Raji (cell line): Measurements from ENCODE around the gene PTGES.

Experiments used
- POLR2A ChIP-seq: IDR thresholded peaks from 2 replicates; pipeline ENCODE4 v1.6.1; 2011; ENCODE audit warnings: low read depth, low read length, control low read depth; ENCODE audit not compliant: insufficient read depth

The PTGES gene

DNA sequence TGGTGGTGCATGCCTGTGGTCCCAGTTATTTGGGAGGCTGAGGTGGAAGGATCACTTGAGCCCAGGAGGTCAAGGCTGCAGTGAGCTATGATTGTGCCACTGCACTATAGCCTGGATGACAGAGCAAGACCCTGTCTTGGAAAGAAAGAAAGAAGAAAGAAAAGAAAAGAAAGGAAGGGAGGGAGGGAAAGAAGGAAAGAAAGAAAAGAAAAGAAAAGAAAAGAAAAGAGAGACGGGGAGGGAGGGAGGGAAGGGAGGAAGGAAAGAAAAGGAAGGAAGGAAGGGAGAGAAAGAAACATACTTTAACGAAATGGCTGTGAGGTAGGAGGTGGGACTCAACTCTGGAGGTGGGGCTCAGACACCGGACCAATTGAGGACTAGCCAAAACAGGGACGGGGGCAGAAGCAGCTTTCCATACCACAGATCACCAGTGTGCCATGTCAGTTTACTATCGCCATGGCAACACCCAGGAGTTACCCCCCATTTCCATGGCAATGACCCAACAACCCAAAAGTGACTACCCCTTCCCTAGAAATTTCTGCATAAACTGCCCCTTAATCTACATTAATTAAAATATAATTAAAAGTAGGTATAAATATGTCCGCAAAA, 21.3 kb downstream of the PTGES start:
- TF ChIP-seq POLR2A, result no peak

DNA sequence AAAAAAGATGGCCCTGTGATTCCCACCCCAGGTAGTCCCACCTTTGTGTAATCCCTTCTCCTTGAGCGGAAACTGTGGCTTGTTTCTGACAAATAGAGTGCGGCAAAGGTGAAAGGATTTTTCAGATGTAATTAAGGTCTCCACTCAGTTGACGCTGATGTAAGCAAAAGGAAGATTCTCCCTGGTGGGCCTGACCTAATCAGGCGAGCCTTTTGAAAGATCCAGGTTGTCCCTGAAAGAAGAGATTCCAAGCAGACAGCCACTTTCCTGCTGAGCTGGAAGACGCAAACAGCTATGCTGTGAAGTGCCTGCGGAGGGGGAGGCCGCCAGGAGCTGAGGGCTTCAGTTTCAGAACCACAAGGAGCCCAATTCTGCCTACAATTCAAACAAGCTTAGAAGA, 24.1 kb downstream of the PTGES start:
- TF ChIP-seq POLR2A, result no peak

DNA sequence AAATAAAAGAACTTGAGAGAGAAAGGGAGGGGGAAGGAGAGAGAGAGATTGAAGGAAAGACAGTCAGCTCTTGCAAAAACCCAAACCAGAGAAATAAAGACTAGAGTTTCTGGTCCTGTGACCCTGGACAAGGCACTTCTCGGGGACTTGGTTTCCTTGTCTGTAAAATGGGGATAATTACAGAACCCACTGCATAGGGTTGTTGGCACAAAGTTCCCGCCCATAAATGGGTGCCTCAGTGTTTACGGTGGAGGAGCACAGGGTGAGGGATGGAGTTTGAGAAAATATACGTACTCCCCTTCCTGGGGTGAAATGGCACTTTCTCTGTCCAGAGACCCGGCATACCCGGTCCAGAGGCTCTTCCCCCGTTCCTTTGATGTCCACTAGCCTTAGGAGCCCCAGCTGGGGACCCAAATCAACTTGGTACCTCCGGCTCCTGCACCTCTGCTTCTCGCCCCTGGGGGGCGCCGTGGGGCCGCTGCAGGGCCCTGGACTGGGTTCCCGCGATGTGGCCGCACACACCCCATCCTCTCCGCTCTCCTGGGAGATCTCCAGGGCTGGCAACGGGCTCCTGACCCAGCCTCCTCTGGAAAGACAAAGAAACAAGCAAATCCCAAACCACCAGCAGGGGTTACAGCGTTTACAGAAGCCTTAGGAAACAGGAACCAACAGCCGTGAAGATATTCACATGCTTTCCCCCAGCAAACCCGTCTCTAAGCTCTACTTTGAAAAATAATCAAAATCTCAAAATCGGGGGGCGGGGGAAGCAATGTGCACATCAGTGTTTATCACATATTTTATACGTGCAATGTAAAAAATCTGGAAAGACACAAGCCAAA, 26.3 kb downstream of the PTGES start:
- TF ChIP-seq POLR2A, result no peak

DNA sequence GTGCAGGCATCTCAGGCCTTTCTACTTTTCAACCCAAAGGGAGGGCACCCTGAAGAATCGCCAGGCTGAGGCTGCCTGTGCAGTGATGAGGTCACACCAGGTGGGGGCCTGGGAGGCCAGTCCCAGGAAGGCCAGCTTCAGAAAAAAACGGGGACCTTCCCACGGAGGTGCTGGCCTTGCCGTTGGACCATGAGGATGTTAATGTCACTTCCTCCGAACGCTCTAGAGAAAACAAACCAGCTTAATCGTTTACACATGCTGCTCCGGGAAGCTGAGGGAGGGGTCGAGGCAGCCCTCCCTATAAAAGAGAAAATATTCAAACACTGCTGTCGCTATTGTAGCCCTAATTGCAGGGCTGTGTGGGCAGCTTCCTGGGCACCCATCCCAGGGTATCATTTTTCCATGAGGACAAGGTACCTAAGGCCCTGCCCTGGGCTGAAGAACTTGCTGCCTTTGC, 27.0 kb downstream of the PTGES start:
- TF ChIP-seq POLR2A, result no peak

DNA sequence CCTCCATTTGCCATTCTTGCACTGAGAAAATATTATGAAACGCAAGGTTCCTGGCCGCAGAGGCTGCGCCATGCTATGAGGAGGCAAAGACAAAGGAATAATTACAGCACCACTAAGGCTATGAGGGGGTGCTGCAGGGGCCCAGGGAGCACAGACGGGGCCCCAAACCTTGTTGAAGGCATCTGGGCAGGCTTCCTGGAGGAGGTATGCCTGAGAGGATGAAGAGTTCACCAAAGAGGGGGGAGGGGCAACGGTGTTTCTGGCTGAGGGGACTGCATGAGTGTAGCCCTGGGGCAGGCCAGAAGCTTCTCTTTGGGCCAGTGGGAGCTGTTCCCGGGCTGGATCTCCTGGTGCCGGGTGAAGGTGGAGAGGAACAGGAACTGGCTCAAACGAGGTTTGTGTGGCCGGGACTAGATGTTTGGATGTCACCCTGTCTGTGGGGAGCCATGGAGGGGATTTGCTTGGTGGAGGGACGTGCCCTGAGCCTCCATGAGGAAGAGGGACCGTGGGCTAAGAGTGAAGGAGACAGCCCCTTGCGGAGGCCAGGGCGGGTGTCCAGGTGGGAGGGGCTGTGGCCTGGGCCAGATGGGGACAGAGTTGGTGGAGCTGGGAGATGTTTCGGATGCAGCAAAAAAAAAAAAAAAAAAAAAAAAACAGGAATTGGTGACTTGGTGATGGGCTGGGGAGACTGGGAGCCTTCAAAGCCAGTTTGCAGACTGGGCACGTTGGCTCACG, 28.2 kb downstream of the PTGES start:
- no peak for TF ChIP-seq POLR2A

DNA sequence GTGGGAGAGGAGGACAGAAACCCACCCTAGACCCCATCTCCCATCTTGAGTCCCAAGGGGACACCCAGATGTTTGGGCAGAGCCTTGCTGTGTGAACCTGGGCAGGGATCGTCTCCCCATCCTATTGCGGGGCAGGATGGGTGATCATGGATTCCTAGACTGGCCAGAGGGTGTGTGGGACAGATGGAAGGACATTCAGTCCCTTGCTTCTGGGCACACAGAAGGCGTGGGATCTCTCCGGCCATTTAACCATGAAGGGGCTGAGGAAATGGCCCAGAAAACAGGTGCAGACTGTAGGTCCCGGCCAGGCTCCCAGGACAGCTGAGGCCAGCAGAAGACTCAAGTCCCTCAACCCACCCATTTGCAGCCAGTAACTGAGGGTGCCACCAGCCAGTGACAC, 29.9 kb downstream of the PTGES start:
- TF ChIP-seq POLR2A, result no peak

DNA sequence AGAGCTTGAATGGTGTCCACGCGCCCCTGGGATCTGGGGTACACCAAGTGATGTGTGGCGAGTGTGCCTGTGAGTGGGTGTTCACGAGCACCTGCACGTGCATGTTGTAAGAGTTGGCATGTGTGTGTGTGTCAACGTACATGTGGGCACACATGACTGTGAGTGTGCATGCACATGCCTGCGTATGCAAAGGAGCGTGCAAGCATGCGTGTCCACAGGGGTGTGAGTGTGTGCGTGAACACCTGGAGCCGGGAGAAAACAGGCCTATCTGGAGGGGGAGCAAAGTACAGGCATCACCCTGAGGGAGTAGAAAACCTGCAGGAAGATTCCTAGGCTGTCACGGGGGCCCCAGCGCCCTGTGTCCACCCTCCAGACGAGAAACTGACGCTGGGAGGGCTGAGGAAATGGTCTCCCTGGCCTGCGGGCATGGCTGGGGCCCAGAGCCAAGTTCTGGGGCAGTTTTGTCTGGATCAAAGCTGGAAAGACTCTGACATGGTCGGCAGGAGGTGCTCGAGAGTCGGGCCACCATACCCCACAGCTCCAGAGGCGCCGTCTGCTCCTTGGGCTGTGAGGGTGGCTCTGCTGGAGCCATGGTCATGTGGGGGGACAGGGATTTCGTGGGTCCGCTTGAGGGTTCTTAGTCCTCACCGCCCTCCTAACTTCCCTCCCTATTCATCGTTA, 31.8 kb downstream of the PTGES start:
- no peak for TF ChIP-seq POLR2A

DNA sequence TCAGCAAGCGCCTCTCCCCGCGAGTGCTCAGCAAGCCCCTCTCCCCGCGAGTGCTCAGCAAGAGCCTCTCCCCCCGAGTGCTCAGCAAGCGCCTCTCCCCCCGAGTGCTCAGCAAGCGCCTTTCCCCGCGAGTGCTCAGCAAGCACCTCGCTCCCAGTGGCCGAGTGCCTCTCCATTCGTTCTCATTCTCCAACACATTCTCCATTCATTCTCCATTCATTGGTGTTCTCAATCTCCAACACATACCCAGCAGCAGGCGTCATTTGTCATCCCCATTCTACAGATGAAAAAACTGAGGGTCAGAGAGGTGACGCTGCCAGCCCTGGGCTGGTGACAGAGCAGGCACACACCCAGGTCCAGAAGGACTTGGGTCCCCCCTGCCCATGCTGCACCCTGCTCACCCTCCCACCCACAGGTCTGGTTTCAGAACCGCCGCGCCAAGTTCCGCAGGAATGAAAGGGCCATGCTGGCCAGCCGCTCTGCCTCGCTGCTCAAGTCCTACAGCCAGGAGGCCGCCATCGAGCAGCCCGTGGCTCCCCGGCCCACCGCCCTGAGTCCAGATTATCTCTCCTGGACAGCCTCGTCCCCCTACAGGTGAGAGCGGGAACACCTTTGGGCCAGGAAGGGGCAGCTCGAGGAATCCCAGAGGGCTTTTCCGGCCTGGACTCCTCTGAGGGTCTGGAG, 32.5 kb downstream of the PTGES start:
- TF ChIP-seq POLR2A, result no peak

DNA sequence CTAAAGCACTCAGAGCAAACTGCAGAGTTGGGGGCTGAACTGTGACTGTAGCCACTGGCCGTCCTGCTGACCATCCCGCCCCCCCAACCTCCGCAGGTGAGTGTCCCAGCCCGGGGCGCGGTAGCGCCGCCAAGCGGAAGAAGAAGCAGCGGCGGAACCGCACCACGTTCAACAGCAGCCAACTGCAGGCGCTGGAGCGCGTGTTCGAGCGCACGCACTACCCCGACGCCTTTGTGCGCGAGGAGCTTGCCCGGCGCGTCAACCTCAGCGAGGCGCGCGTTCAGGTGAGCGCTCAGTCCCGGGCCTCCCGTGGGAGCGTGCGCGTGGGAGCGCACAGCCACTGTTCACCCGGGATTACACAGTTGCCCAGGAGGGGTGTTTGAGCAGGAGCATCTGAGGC, 33.7 kb downstream of the PTGES start:
- no peak for TF ChIP-seq POLR2A

DNA sequence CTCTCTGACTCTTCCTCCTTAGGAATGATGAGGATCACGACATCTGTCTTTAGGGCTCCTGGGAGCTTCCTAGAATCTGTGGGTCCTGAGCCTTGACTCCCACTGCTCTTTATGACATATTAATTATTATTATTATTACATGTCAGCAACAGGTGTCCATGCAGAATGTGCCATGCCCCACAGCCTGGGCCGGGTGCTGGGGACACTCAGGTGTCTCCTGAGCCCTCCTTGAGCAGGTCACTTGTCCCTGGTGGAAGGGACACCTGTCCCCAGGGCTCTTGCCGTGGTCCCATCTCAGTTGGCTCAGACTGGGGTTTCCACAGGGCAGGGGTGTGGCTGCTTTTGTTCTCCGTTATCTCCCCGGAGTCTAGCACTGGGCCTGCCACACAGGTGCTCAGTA, 34.2 kb downstream of the PTGES start:
- TF ChIP-seq POLR2A, result no peak

DNA sequence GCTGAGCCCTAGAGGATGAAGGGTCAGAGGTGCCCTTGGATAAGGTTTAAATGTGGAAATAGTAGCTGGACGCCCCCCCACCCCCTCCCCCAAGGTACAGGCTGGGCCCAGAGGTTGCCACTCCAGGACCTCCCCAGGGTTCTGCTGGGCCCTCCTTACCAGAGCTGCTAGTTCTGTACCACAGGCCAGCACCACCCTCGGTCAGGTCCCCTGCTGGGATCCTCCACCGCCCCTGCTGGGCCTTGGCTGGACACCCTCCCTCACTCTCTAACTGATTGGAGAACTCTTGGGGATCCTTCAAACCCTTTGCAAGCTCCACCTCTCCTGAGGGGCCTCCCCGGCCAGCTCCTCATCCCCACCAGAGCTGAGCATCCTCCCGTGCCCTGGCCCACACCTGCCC, 34.9 kb downstream of the PTGES start:
- TF ChIP-seq POLR2A, result no peak

DNA sequence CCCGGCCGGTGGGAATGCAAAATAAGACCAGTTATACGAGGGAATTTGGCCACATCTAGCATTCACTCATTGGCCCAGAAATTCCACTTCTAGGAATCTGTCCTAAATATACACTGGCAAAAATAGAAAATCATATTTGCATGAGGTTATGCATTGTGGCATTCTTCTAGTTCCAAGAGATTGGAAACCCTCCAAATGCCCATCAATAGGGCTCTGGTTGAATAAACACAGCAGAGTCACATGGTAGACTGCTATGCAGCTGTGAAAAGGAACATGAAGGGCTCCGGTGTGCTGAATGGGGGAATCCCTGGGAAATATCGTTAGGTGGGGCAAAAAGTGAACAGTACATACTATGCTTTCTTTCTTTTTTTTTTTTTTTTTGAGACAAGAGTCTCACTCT, 36.8 kb downstream of the PTGES start:
- TF ChIP-seq POLR2A, result no peak

DNA sequence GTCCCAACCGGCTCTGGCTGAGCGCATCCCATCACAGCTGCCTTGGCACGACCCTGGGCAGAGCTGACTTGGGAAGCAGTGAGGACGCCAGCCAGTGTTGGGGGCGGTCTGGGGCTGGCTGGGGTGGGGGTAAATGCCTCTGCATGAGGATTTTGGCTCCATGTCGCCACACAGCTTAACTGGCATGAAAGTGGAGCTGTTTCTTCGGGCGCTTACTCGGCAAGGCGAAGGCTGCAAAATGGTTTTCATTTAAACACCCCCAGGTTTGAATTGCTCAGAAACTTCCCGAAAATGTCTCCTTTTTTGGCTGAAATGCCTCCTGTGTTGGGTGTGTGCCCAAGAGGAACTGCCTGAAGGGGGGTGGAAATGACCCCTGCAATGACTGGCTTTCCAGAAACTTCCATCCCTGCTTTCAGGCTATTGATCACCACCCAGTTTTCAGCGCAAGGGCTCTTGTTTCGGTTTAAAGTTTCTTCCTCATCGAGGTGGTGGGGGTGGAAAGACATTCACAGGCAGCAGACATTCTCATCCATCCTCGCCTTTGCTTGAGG, 38.3 kb downstream of the PTGES start:
- TF ChIP-seq POLR2A, result no peak

DNA sequence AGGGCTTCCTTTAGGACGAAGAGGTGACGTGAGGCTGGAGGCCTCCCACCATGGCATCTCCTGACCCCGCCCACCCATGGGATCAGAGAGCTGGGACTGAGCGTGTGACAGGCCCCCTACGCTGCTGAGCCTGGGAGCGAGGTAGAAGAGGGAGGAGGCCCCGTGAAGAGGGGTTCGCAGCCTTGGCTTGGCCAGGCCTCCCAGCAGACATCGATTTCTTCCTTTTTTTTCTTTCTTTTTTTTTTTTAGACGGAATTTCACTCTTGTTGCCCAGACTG, 39.5 kb downstream of the PTGES start:
- no peak for TF ChIP-seq POLR2A
